ENCODE measurements around the gene DOK3.

Gene DOK3, protein sequence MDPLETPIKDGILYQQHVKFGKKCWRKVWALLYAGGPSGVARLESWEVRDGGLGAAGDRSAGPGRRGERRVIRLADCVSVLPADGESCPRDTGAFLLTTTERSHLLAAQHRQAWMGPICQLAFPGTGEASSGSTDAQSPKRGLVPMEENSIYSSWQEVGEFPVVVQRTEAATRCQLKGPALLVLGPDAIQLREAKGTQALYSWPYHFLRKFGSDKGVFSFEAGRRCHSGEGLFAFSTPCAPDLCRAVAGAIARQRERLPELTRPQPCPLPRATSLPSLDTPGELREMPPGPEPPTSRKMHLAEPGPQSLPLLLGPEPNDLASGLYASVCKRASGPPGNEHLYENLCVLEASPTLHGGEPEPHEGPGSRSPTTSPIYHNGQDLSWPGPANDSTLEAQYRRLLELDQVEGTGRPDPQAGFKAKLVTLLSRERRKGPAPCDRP

GRCh38 chr5:177509381-177509951 is at the start of gene DOK3:
Gene DOK3, minus strand, starts transcription at chr5:177509826. Its CDS starts 286 bp downstream, at chr5:177509540.
- DNase-seq, result no peak

- DNase-seq, result no peak
Observed at GRCh38 chr5:177557796-177558195, 48.2 kb upstream of the DOK3 start.

DNA sequence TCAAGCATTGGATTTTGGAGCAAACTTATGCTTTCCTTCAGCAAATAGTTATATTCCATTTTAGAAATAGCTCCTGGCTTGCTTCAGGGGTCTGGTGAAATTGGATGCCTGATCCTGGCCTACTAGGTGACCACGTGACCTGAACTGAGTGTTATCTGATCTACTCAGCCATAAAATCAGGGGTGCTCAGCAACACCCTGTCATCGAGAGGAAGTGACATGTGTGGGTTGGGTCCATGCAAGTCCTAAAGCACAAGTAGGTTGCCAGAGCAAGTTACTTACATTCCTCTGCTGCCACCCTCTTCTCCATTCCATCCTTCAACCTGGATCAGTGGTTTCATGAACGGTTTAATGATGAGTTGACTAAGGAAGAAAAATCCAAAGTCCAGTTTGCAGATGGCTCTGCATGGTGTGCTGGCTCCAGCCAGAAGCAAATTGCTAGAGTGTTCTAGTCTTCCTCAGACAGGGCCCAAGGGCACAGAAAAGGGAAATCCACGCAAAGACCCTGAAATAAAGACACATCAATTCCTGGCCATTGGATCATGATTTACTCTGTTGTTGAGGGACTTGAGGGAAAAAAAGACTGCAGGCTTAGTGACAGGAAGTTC is 47.5 kb upstream of the DOK3 start:
- DNase-seq, result peak; percentile 35

- DNase-seq, result no peak
Observed at GRCh38 chr5:177555665-177556064, 46.0 kb upstream of the DOK3 start.

DNA sequence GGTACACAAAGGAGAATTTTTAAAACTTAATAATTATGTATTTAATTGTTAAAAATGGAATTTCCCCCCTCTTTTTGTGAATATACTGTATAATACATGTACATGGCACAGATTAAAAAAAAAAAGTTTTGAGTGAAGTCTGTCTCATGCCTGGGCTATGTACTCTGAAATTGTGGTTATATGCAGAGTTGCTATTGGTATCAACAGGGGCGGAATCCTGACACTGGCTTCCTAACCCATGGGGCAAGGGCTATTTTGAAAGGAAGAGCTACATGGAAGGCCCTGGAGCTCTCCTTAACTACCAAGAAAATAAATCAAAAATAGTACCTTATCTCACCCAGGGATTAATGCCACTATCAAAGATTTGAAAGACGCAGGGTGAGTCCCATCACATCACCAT is 45.6 kb upstream of the DOK3 start:
- no peak for DNase-seq

DNA sequence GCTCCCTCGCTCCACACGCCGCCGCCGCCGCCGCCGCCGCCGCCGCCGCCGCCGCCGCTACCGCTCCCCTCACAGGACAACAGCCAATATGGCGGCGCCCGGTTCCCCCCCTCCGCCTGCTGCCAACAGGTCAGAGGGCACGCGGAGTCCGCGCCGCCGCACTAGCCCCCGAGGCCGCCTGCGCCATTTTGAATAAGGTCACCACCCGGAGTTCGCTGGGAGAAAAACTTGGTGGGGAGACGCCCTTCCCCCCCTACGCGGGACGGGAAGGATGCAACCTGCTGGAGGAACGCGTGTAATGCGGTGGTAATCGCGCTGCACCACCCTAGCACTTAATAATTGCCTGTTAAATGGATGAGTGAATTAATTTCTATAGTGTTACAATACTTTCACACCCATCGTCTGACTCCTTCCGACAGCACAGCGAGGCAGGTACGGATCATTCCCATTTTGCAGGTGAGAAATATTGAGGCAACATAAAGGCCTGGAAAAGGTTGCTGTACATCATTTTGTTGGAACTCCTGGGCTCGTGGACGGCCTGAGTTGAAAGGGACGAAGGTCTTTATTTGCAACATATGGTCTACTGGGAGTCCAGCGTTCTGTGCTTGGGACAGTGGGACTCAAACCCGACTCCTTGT is 45.0 kb upstream of the DOK3 start, which contains the start of gene FAM193B:
Gene FAM193B (minus strand): TSS at position 90 of the 638 bp plus-strand sequence. CDS start 105 bp downstream, outside the sequence.
- peak; percentile 91 for DNase-seq

GRCh38 chr5:177553671-177554429 is 44.2 kb upstream of the DOK3 start:
- peak; percentile 26 for DNase-seq

GRCh38 chr5:177552839-177553455 is 43.3 kb upstream of the DOK3 start:
- peak; percentile 51 for DNase-seq

DNA sequence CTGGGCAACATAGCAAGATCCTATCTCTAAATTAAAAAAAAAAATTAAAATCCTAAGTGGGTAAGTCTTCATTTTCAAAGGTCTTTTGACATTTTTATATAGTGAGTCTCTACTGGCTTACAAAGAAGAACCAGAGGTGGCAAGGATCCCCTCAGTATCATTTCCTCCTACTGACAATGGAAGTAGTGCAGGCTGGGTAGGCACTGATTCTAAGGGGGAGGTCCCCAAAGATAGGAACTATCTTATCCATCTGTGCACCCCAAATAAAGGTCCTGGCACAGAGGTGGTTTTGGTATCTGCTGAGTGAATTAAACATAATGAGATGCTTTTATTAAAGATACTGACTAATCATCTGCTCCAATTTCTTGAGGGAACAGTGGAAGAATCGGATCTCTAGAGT is 40.5 kb upstream of the DOK3 start:
- DNase-seq, result no peak

DNA sequence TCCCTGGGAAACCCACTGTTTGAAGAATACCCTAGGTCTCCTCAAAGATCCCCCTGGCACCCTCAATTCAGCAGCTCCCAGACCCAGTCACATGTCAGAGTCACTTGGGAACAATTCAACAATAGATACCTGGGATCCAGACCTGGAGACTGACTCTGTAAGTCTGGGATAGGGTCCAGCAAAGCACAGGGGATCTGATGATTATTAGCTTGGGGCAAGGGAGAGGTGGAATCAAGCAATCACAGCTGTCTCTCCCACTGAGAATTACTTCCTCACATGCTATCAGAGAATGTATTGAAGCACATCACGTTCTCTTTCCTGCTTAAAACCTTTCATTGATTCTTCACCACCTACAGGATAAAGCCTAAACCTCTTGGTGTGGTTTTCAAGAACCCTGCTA is 38.9 kb upstream of the DOK3 start:
- no peak for DNase-seq

- DNase-seq, result no peak
Observed at GRCh38 chr5:177547736-177548135, 38.1 kb upstream of the DOK3 start.

GRCh38 chr5:177546258-177546741 is 36.7 kb upstream of the DOK3 start:
- peak; percentile 98 for DNase-seq

DNA sequence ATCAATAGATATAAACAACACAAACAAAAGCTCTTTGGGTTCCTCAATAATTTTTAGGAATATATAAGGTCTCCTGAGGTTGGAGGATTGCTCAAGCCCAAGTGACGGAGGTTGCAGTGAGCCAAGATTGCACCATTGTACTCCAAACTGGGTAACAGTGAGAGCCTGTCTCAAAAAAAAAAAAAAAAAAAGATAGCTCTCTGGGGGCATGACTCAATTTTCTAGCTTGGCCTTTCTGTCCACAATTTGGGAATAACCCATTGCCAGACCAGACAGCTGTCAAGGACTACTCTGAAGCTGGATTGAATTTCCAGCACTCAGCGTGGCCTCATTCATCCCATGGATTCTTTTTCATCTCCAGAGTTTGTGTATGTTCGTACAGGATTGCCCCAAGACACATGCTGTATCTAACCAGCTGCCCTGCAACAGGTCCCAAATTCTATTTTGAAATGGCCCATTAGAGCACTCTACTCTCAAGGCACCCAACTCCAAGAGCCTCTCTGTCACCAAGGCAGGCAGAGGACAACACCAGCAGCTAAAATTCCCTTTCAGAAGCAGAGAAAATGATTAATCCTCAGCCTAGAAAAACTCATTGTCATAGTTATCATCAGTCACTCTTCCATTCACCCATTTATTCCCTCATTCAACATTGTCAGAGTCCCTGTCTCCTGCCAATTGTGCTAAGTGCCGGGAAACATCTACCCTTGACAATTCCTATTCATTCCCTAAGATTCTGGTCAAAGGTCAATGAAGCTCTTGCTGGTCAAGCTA is 36.0 kb upstream of the DOK3 start:
- DNase-seq, result peak; percentile 76

DNA sequence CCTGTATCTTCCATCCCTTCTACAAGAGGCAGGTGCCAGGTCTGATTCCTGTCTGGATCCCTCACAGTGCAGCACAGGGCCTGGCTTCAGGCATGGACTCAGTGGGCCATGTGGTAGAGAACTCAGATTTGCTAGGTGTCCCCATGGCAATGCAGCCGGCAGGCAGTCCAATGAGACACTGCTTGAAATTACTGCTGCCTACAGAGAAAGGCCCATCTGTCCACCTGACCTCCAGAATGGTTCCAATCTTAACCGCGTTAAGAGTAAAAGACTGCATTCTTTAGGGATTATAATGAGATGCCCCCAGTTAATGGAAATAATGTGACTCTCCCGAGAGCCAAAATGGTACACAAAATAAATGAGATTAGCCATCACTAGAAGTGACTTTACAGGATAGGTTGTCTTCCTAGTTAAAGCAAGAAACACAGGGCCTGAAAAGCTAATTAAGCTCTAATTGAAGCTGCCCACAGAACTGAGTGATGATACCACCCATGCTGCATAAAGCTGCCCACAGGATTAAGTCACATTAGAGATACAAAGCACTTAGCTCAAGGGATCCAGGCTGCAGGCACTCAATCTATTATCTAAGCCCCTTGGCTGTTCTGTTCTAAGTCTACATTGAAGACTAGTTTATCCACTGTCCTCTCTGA is 33.3 kb upstream of the DOK3 start:
- no peak for DNase-seq

- DNase-seq, result no peak
Observed at GRCh38 chr5:177540438-177540837, 30.8 kb upstream of the DOK3 start.

- peak; percentile 63 for DNase-seq
Observed at GRCh38 chr5:177539411-177539810, 29.8 kb upstream of the DOK3 start.

GRCh38 chr5:177538876-177539275 is 29.2 kb upstream of the DOK3 start:
- DNase-seq, result no peak

- DNase-seq, result peak; percentile 93
Observed at GRCh38 chr5:177537389-177538361, 28.0 kb upstream of the DOK3 start.

DNA sequence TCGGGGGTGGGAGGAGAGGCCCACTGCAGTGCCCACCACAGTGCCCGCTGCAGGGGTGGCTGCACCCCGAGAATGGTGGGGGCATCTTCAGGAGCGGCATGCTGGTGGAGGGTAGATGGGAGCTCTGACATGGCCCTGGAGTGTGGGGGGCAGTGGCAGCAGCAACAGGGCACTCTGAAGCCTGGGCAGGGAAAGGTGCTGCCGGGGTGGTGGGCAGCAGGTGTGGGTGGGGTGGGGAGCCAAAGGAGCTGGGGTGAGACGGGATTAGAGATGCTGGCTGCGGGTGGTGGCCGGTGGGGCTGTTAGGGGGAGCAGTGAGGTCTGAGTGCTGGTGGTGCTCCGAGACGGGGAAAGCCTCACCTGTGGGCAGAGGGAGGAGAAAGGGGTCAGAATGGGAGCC is 26.8 kb upstream of the DOK3 start:
- DNase-seq, result no peak

All from EL (cell line).